Heart left ventricle (tissue), 11 donors: ENCODE measurements around the gene IL15RA. TPM values are rescaled to one million over a fixed set of nuclear protein-coding genes. Genes with fewer than 3 reads are reported as not detected.

Source experiments
- polyA plus RNA-seq, 2 donors: library from polyadenylated mRNA; stranded (reverse); fragments of 200-250 nt; gene quantifications; one replicate each; pipeline ENCODE4 v1.2.3, GENCODE V29; 2013
- total RNA-seq, 9 donors: library from RNA; depleted of rRNA in 2 of 9; stranded (reverse); fragments of >200 nt in 2 of 9; fragmentation: NEBNext Ultra II Directional in 3 of 9; extraction: Animal tissue kit (Norgen Biotek cat#: 25700) in 3 of 9; gene quantifications; one replicate each; pipeline versions ENCODE4 v1.1.0 to v1.2.4, GENCODE V29; 2016 to 2023
- donor health status: ischemic (EF 13 %, LVEDD 7.1; RV severe dilation, severe dysfunction).
- donor health status: healthy with polysubstance abuse.
- donor health status: DM: no; HTN: yes; CAD: no.
- donor health status: DM: no; HTN: no; CAD: no.
- donor health status: ischemic (EF 25% LVEDD 5.7; RV mildly dilated, moderate dysfunction).
- donor health status: healthy.
- donor health status: DM: yes; HTN: yes; CAD: no.
- donor health status: PGD.
- donor health status: nonischemic (EF 23%, LVEDD 6.1; RV moderate dilation, normal function).

IL15RA gene
- total and polyA plus RNA-seq, 11 donors: 2.2 to 41.1 (median 6.6) TPM

Other genes with a start within 250 kb of the IL15RA start
- gene GDI2, start 164.1 kb downstream of the IL15RA start, total RNA-seq: 100 to 1,000 TPM in 7 of 9 donors, 10 to 100 TPM in 2; 92.0 to 161 (median 117) TPM
- gene GDI2, start 164.1 kb downstream of the IL15RA start, polyA plus RNA-seq: 100 to 1,000 TPM in 1 of 2 donors, 10 to 100 TPM in 1; 20.0 to 167 TPM
- gene ANKRD16, start 87.7 kb downstream of the IL15RA start, total RNA-seq: 1 to 10 TPM; 1.7 to 5.0 (median 2.9) TPM
- gene ANKRD16, start 87.7 kb downstream of the IL15RA start, polyA plus RNA-seq: 1 to 10 TPM; 2.0 to 2.7 TPM
- 100 to 1,000 TPM in 2 of 9 donors, 10 to 100 TPM in 7; 57.4 to 111 (median 83.5) TPM for gene FBH1, start 87.3 kb downstream of the IL15RA start, total RNA-seq
- gene FBH1, start 87.3 kb downstream of the IL15RA start, polyA plus RNA-seq: 10 to 100 TPM; 59.1 to 84.4 TPM
- gene IL2RA, start 84.8 kb upstream of the IL15RA start, total RNA-seq: 10 to 100 TPM in 1 of 9 donors, 1 to 10 TPM in 4, under 1 TPM in 3, not detected in 1; 0.32 to 11.1 (median 1.3) TPM
- under 1 TPM; 0.11 to 0.78 TPM for gene IL2RA, start 84.8 kb upstream of the IL15RA start, polyA plus RNA-seq
- 10 to 100 TPM; 29.2 to 83.9 (median 60.2) TPM for gene RBM17, start 111.5 kb upstream of the IL15RA start, total RNA-seq
- gene RBM17, start 111.5 kb upstream of the IL15RA start, polyA plus RNA-seq: 10 to 100 TPM; 60.6 to 61.1 TPM
- 10 to 100 TPM in 7 of 9 donors, 1 to 10 TPM in 2; 8.4 to 53.1 (median 15.1) TPM for gene PFKFB3, start 225.4 kb upstream of the IL15RA start, total RNA-seq
- 10 to 100 TPM in 1 of 2 donors, 1 to 10 TPM in 1; 6.2 to 11.9 TPM for gene PFKFB3, start 225.4 kb upstream of the IL15RA start, polyA plus RNA-seq